Mesenchymal stem cell (in vitro differentiated cells and primary cell): Measurements from ENCODE around the gene NDUFA12.
A peak's percentile ranks its signal among the peaks of the same experiment; 100 is the strongest.

Experiments
- DNase-seq: peaks from one replicate; pipeline ENCODE4 v3.0.0-alpha.2; 2013
- H2AFZ ChIP-seq: one replicate; pipeline ENCODE4 v1.6.1; 2013; ENCODE audit warnings: low read depth, mild to moderate bottlenecking, control low read depth, inconsistent platforms, low read length, moderate library complexity
- H2AK5ac ChIP-seq: 2 replicates; pipeline ENCODE4 v1.6.1; 2013; ENCODE audit warnings: low read length, moderate library complexity, mild to moderate bottlenecking, inconsistent platforms; ENCODE audit not compliant: severe bottlenecking
- H2BK120ac ChIP-seq: one replicate; pipeline ENCODE4 v1.6.1; 2013; ENCODE audit warnings: low read depth, mild to moderate bottlenecking, inconsistent platforms, low read length, moderate library complexity
- H2BK12ac ChIP-seq, 2 experiments: one replicate each; pipeline ENCODE4 v1.6.1; 2013; ENCODE audit warnings: inconsistent platforms in 2 of 2, low read length in 2 of 2, mild to moderate bottlenecking in 2 of 2, moderate library complexity in 2 of 2, control low read depth in 1 of 2
- H2BK15ac ChIP-seq: one replicate; pipeline ENCODE4 v1.6.1; 2013; ENCODE audit warnings: mild to moderate bottlenecking, low read depth, inconsistent platforms; ENCODE audit not compliant: poor library complexity, severe bottlenecking
- H2BK5ac ChIP-seq: 2 replicates; pipeline ENCODE4 v1.6.1; 2013; ENCODE audit warnings: low read depth, mild to moderate bottlenecking, low read length, control low read depth, inconsistent platforms; ENCODE audit not compliant: poor library complexity, severe bottlenecking
- H3K14ac ChIP-seq, 2 experiments: one replicate each; pipeline ENCODE4 v1.6.1; 2013; ENCODE audit warnings: inconsistent platforms in 2 of 2, low read length in 2 of 2, control low read depth in 1 of 2, mild to moderate bottlenecking in 1 of 2, moderate library complexity in 1 of 2
- H3K18ac ChIP-seq, 2 experiments: one replicate each; pipeline ENCODE4 v1.6.1; 2013; ENCODE audit warnings: inconsistent platforms in 2 of 2, low read length in 2 of 2, control low read depth in 1 of 2, low read depth in 1 of 2, mild to moderate bottlenecking in 1 of 2
- H3K23ac ChIP-seq, 2 experiments: one replicate each; pipeline ENCODE4 v1.6.1; 2013; ENCODE audit warnings: inconsistent platforms in 2 of 2, low read length in 2 of 2, mild to moderate bottlenecking in 2 of 2, moderate library complexity in 2 of 2, control low read depth in 1 of 2
- H3K27ac ChIP-seq: 2 replicates; pipeline ENCODE4 v1.5.1; 2013; ENCODE audit warnings: mild to moderate bottlenecking, moderate library complexity, low read length, control low read depth, inconsistent platforms; ENCODE audit not compliant: poor library complexity, severe bottlenecking
- H3K27me3 ChIP-seq, 2 experiments: 2 replicates each; pipeline versions ENCODE4 v1.6.1 to v1.7.0; 2013; ENCODE audit warnings: low read length in 2 of 2, mild to moderate bottlenecking in 2 of 2, moderate library complexity in 2 of 2, control low read depth in 1 of 2, inconsistent platforms in 1 of 2; ENCODE audit not compliant: control insufficient read depth in 1 of 2, insufficient read depth in 1 of 2
- H3K36me3 ChIP-seq, 2 experiments: 2 replicates each; pipeline versions ENCODE4 v1.6.1 to v1.7.0; 2013; ENCODE audit warnings: low read length in 2 of 2, control low read depth in 1 of 2, inconsistent platforms in 1 of 2, low read depth in 1 of 2, mild to moderate bottlenecking in 1 of 2; ENCODE audit not compliant: insufficient read depth in 2 of 2, control insufficient read depth in 1 of 2
- H3K4ac ChIP-seq, 2 experiments: one replicate each; pipeline ENCODE4 v1.6.1; 2013; ENCODE audit warnings: inconsistent platforms in 2 of 2, low read length in 2 of 2, mild to moderate bottlenecking in 2 of 2, moderate library complexity in 2 of 2, control low read depth in 1 of 2, low read depth in 1 of 2
- H3K4me1 ChIP-seq: 2 replicates; pipeline ENCODE4 v1.6.1; 2013; ENCODE audit warnings: low read depth, low read length, control low read depth; ENCODE audit not compliant: control insufficient read depth, insufficient read depth
- H3K4me2 ChIP-seq: 2 replicates; pipeline ENCODE4 v1.6.1; 2013; ENCODE audit warnings: low read length, mild to moderate bottlenecking, inconsistent platforms; ENCODE audit not compliant: poor library complexity, severe bottlenecking
- H3K4me3 ChIP-seq, 2 experiments: 2 replicates each; pipeline versions ENCODE4 v1.5.1 to v1.7.0; 2013; ENCODE audit warnings: low read length in 2 of 2, mild to moderate bottlenecking in 2 of 2, control low read depth in 1 of 2, low read depth in 1 of 2; ENCODE audit not compliant: insufficient read depth in 1 of 2
- H3K79me1 ChIP-seq: replicated peaks from 2 replicates; pipeline ENCODE4 v1.6.1; 2013; ENCODE audit warnings: mild to moderate bottlenecking, control low read depth, low read length, inconsistent platforms; ENCODE audit not compliant: poor library complexity, severe bottlenecking
- H3K9ac ChIP-seq: 2 replicates; pipeline ENCODE4 v1.7.0; 2013; ENCODE audit warnings: mild to moderate bottlenecking, low read length, moderate library complexity
- H3K9me3 ChIP-seq: 2 replicates; pipeline ENCODE4 v1.7.0; 2013; ENCODE audit warnings: mild to moderate bottlenecking, low read length; ENCODE audit not compliant: control insufficient read depth
- H4K8ac ChIP-seq: one replicate; pipeline ENCODE4 v1.6.1; 2013; ENCODE audit warnings: inconsistent platforms, mild to moderate bottlenecking, low read length, moderate library complexity
- H4K91ac ChIP-seq: one replicate; pipeline ENCODE4 v1.6.1; 2013; ENCODE audit warnings: mild to moderate bottlenecking, low read length, inconsistent platforms
- WGBS: methylation state at CpG from one replicate; pipeline ENCODE4 v1.1.7; 2013; ENCODE audit warnings: mixed read lengths; 5-methylcytosine and 5-hydroxymethylcytosine counted together

Gene NDUFA12

GRCh38 chr12:95006206-95006605 is 2.7 kb upstream of the NDUFA12 start:
- no peak overlapping the region for H2AK5ac ChIP-seq
- no peaks in the 10 kb centered on the region for H3K27me3 ChIP-seq
- no peak overlapping the region for H3K27ac ChIP-seq
- peaks cover under 1% of the 10 kb centered on the region for H3K79me1 ChIP-seq
- H2BK12ac ChIP-seq, result no peak overlapping the region
- no peak overlapping the region for H3K23ac ChIP-seq
- no peak overlapping the region for H2BK5ac ChIP-seq
- no peak overlapping the region for H4K8ac ChIP-seq
- no peak overlapping the region for H3K9ac ChIP-seq
- peaks cover 6% of the 10 kb centered on the region for H3K9me3 ChIP-seq
- H3K4me2 ChIP-seq, result no peak overlapping the region
- H3K4me3 ChIP-seq, result no peak overlapping the region
- H3K4ac ChIP-seq, result no peak overlapping the region
- H3K4me1 ChIP-seq, result peaks cover 5% of the 10 kb centered on the region
- WGBS, result 94% methylated on average over 3 of the region's 4 CpGs
- DNase-seq, result no peak
- H2AFZ ChIP-seq, result no peak overlapping the region
- H3K18ac ChIP-seq, result no peak overlapping the region
- no peak overlapping the region for H3K14ac ChIP-seq
- peaks cover 2 to 5% of the 10 kb centered on the region in 2 experiments for H3K36me3 ChIP-seq
- H2BK15ac ChIP-seq, result no peak overlapping the region
- H4K91ac ChIP-seq, result no peak overlapping the region
- H2BK120ac ChIP-seq, result no peak overlapping the region

- Histone ChIP-seq H2AK5ac (no peak overlapping the region), H3K14ac (no peak overlapping the region), H2BK5ac (no peak overlapping the region), H3K4me1 (peaks cover 7% of the 10 kb centered on the region), H2BK15ac (no peak overlapping the region), H3K79me1 (peaks cover 4% of the 10 kb centered on the region), H3K36me3 (peaks cover 10 to 17% of the 10 kb centered on the region in 2 experiments), H3K27ac (no peak overlapping the region), H2BK12ac (no peak overlapping the region), H3K18ac (no peak overlapping the region), H3K9ac (no peak overlapping the region), H2BK120ac (no peak overlapping the region), H3K23ac (no peak overlapping the region), H3K27me3 (no peaks in the 10 kb centered on the region), H4K8ac (no peak overlapping the region), H2AFZ (no peak overlapping the region), H3K4me3 (no peak overlapping the region), H3K4me2 (no peak overlapping the region), H3K9me3 (peaks cover 6% of the 10 kb centered on the region), H4K91ac (no peak overlapping the region), H3K4ac (no peak overlapping the region)
- DNase-seq, result peak; percentile 38
- WGBS, result no CpG with 5 or more reads among the region's 2 CpGs
These were observed 1.1 kb upstream of the NDUFA12 start for GRCh38 chr12:95004610-95005009.

- no peak overlapping the region for H2BK15ac ChIP-seq
These were observed 400 bp upstream of the NDUFA12 start for GRCh38 chr12:95003921-95004272.

GRCh38 chr12:95002754-95003153 is 743 bp downstream of the NDUFA12 start:
- Histone ChIP-seq H3K9me3 (no peaks in the 10 kb centered on the region), H3K27me3 (no peaks in the 10 kb centered on the region), H2AFZ (no peak overlapping the region), H3K18ac (peak overlapping the region in 1 of 2 experiments; percentile 64), H2BK15ac (no peak overlapping the region), H4K8ac (no peak overlapping the region), H2BK120ac (no peak overlapping the region), H3K4me3 (peak overlapping the region; percentile 82 to 90), H3K4me2 (peak overlapping the region; percentile 72), H3K79me1 (peaks cover 4% of the 10 kb centered on the region), H3K4ac (no peak overlapping the region), H3K4me1 (peaks cover 7% of the 10 kb centered on the region), H3K14ac (no peak overlapping the region), H3K9ac (peak overlapping the region; percentile 90), H2BK5ac (no peak overlapping the region), H4K91ac (no peak overlapping the region), H3K36me3 (peaks cover 10 to 18% of the 10 kb centered on the region in 2 experiments), H2AK5ac (no peak overlapping the region), H3K23ac (no peak overlapping the region), H3K27ac (peak overlapping the region; percentile 87), H2BK12ac (no peak overlapping the region)
- no peak for DNase-seq
- 0% methylated on average over 1 of the region's 3 CpGs for WGBS

More at GRCh38 chr12:95003921-95004272, 400 bp upstream of the NDUFA12 start:
- no peaks in the 10 kb centered on the region for H3K27me3 ChIP-seq
- peak overlapping the region; percentile 68 for H3K4me2 ChIP-seq
- H3K36me3 ChIP-seq, result peaks cover 10 to 18% of the 10 kb centered on the region in 2 experiments
- peak overlapping the region; percentile 90 for H3K9ac ChIP-seq
- peak overlapping the region; percentile 73 for H2BK5ac ChIP-seq
- H3K4ac ChIP-seq, result peak overlapping the region in 1 of 2 experiments; percentile 73
- peak overlapping the region; percentile 61 for H3K27ac ChIP-seq
- DNase-seq, result peak; percentile 8
- H2BK120ac ChIP-seq, result peak overlapping the region; percentile 90
- H2BK12ac ChIP-seq, result no peak overlapping the region
- no peak overlapping the region for H4K91ac ChIP-seq
- H3K18ac ChIP-seq, result peak overlapping the region; percentile 52 to 56
- H2AFZ ChIP-seq, result no peak overlapping the region
- H3K79me1 ChIP-seq, result peaks cover 4% of the 10 kb centered on the region
- H3K4me1 ChIP-seq, result peaks cover 7% of the 10 kb centered on the region
- H3K23ac ChIP-seq, result no peak overlapping the region
- H3K9me3 ChIP-seq, result peaks cover 6% of the 10 kb centered on the region
- no peak overlapping the region for H3K14ac ChIP-seq
- H2AK5ac ChIP-seq, result no peak overlapping the region
- peak overlapping the region in 1 of 2 experiments; percentile 90 for H3K4me3 ChIP-seq
- peak overlapping the region; percentile 72 for H4K8ac ChIP-seq
- 72% methylated on average over 14 of the region's 15 CpGs for WGBS
